ENCODE data around the gene INTS11.

The INTS11 gene

GRCh38 chr1:1297802-1298424 lies 26.5 kb downstream of the INTS11 start:
- no peak for DNase-seq

- no peak for DNase-seq
Observed at GRCh38 chr1:1296070-1297061, 28.1 kb downstream of the INTS11 start.

GRCh38 chr1:1295154-1295923 lies 29.1 kb downstream of the INTS11 start:
- DNase-seq, result no peak

- no peak for DNase-seq
Observed at GRCh38 chr1:1294250-1294890, 30.1 kb downstream of the INTS11 start.

- DNase-seq, result no peak
Observed at GRCh38 chr1:1293263-1294249, 30.9 kb downstream of the INTS11 start.

DNA sequence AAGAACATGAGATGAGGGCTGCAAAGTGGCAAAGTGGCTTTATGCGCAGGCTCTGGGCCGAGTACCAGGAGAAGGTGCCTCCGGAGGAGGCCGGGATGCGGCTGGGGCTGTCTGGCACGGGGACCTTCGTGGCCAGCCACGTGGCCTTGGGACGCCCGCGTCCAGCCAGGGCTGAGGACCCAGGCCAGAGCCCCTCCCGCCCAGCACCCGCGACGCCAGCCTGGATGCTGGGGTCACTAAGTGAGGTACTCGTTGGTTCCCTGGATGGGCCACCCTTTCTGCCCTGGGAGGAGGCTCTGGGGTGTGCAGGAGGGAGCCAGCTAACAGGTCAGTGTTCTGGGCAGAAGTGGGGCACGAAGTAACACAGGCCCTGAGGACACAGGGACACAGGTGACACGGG lies 31.6 kb downstream of the INTS11 start:
- no peak for DNase-seq

GRCh38 chr1:1292442-1292779 lies 32.0 kb downstream of the INTS11 start:
- DNase-seq, result no peak

DNA sequence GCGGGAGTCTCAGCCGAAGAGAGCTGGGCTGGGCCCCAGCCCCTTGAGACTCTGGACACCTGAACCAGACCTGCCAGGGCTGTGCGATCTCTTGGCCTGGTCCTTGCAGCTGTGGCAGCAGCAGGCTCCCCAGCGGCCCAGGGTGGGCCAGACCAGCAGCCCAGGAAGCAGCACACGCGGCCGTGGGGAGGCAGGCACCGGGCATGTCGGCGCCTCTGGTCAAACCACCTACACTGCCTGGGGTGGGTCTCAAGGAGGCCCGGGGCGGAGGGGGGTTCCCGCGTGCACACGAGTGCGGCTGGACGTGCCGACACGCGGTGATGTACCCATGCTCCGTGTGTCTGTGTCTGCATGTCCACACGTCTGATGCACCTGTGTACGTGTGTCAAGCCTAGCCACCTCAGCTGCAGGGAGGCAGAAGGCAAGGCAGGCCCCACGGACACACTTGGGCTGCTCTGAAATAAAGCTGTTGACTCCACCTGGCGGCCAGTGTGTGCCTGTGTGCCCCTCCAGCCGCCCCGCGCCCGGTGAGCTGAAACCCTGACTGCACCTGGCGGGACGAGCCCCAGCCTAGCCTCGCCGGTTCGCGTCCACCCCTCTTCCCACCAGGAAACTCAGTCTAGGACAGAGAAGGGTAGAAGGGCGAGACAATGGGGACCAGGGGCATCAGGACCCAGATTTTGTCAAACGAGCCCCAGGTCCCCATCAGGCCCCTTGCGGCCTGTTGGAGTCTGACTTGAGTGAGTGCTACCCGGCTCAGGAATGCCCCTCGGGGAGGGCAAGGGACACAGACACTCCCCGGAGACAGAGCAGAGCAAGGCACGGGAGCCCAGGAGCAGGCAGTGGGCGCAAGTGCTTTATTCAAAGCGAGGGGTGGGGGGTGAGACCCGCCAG lies 32.7 kb downstream of the INTS11 start:
- DNase-seq, result peak; percentile 52

GRCh38 chr1:1291023-1291528 lies 33.4 kb downstream of the INTS11 start:
- DNase-seq, result no peak

- DNase-seq, result peak; percentile 43
Observed at GRCh38 chr1:1290238-1290731, 34.2 kb downstream of the INTS11 start.

GRCh38 chr1:1287288-1288110 lies 37.0 kb downstream of the INTS11 start:
- no peak for DNase-seq

- no peak for DNase-seq
Observed at GRCh38 chr1:1286313-1287261, 37.9 kb downstream of the INTS11 start.

DNA sequence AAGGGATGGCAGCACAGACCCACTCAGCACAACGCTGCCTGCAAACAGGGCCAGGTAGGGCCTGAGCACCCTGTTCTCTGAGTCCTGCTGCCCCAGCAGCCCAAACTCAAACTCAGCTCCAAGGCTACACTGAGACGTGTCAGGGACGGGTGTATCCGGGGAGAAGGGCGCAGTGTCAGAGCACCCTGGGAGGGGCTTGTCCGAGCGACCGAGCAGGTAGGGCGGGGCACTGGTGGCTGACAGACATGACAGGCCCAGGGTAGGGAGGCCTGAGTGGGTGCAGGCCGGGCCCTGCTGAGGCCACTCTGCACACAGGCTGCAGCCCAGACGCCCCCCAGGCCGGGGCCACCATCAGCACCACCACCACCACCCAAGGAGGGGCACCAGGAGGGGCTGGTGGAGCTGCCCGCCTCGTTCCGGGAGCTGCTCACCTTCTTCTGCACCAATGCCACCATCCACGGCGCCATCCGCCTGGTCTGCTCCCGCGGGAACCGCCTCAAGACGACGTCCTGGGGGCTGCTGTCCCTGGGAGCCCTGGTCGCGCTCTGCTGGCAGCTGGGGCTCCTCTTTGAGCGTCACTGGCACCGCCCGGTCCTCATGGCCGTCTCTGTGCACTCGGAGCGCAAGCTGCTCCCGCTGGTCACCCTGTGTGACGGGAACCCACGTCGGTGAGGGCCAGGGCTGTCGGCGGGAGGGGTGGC lies 38.7 kb downstream of the INTS11 start:
- no peak for DNase-seq

- DNase-seq, result no peak
Observed at GRCh38 chr1:1285102-1285571, 39.3 kb downstream of the INTS11 start.

GRCh38 chr1:1284221-1285101 lies 40.0 kb downstream of the INTS11 start:
- DNase-seq, result no peak

DNA sequence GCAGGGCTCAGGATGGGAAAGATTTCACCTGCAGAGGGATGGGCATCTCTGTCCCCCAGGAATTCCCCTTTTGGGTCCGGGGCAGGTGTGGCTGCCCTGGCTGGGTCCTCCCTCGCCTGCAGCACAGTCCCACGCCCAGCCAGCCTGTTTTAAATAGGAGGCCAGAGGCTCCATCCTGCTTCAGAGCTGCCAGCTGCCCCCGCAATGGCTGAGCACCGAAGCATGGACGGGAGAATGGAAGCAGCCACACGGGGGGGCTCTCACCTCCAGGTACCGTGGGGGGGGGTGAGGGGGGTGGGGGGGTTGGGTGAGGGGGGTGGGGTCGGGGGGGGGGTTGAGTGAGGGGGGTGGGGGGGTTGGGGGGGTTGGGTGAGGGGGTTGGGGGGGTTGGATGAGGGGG lies 40.6 kb downstream of the INTS11 start:
- no peak for DNase-seq

Measured in activated CD4-positive, alpha-beta T cell treated with anti-CD3 and anti-CD28 coated beads, Interleukin-10, Interleukin-2, amounts not matched to agents 100 ng/mL and 50 ng/mL, durations not matched to agents 16 hours and 8 hours (primary cell).